K562 (cell line): ENCODE measurements around the gene CBX8. TPM values are rescaled to one million over a fixed set of nuclear protein-coding genes. Genes with fewer than 3 reads are reported as not detected.
A peak's percentile ranks its signal among the peaks of the same experiment; 100 is the strongest.

Source experiments
- ATAC-seq: fragments of 200-7000 bp; cut with Tn5 transposase; 3 replicates; pipeline ENCODE4 v1.9.1; 2020; ENCODE audit warnings: moderate library complexity
- BruUV-seq: library from RNA; stranded (reverse); fragments of 400-500 nt; replicated peaks from 2 replicates; lab custom pipeline; 2021; lab: Mats Ljungman, UMichigan
- CTCF ChIA-PET: fragments of 300-600 bp; formaldehyde crosslinking; extraction: SDS; loops from one replicate; lab custom pipeline; 2021; ENCODE audit warnings: low intra/inter-chr PET ratio; lab: Yijun Ruan, JAX
- POLR2A ChIA-PET: fragments of 300-600, 350-650 bp; sonication (Branson Sonifier 250); formaldehyde crosslinking; extraction: SDS; loops from one replicate; lab custom pipeline; 2021; ENCODE audit warnings: antibody characterized with exemption, inconsistent platforms; lab: Yijun Ruan, JAX
- DNase-seq, 4 experiments: peaks; one replicate each; pipeline versions ENCODE4 v3.0.0 to v3.0.0-alpha.2; 2011 to 2018; ENCODE audit warnings: low spot score in 3 of 4, mixed read lengths in 3 of 4; ENCODE audit errors: extremely low read depth in 1 of 4
- FAIRE-seq: peaks from 2 replicates; lab custom pipeline; 2011; peaks lifted over from hg19 to GRCh38; lab: Jason Lieb, UNC
- H2AFZ ChIP-seq: 2 replicates; pipeline ENCODE4 v1.6.0; 2011; ENCODE audit warnings: low read depth, low read length, control low read depth, inconsistent platforms
- H3K27ac ChIP-seq: fragments of 200-600 bp; 3 replicates; pipeline ENCODE4 v1.8.0; 2011; ENCODE audit warnings: low read depth, mild to moderate bottlenecking, control low read depth, inconsistent platforms, low read length, moderate library complexity, mixed read lengths; ENCODE audit errors: extremely low read depth
- H3K27me3 ChIP-seq, 2 experiments: fragments of 300-600 bp in 1 of 2; 2 replicates in 1 of 2; 3 replicates in 1 of 2; pipeline versions ENCODE4 v1.6.0 to v1.8.0; 2011; ENCODE audit warnings: inconsistent platforms in 2 of 2, low read length in 2 of 2, mild to moderate bottlenecking in 1 of 2, mixed read lengths in 1 of 2, moderate library complexity in 1 of 2; ENCODE audit not compliant: control insufficient read depth in 2 of 2, insufficient read depth in 2 of 2
- H3K36me3 ChIP-seq: fragments of 300-600 bp; 3 replicates; pipeline ENCODE4 v1.8.0; 2011; ENCODE audit warnings: mild to moderate bottlenecking, low read length, inconsistent platforms; ENCODE audit not compliant: control insufficient read depth, insufficient read depth
- H3K4me1 ChIP-seq, 2 experiments: fragments of 200-600 bp in 1 of 2; replicated peaks in 1 of 2; 2 replicates in 1 of 2; 3 replicates in 1 of 2; pipeline versions ENCODE4 v1.5.1 to v1.8.0; 2011; ENCODE audit warnings: inconsistent platforms in 2 of 2, low read length in 2 of 2, mild to moderate bottlenecking in 1 of 2, mixed read lengths in 1 of 2, moderate library complexity in 1 of 2; ENCODE audit not compliant: control insufficient read depth in 2 of 2, insufficient read depth in 2 of 2
- H3K4me2 ChIP-seq: 2 replicates; pipeline ENCODE4 v1.6.1; 2011; ENCODE audit warnings: low read length, control low read depth, inconsistent platforms, mixed read lengths; ENCODE audit not compliant: insufficient read depth
- H3K4me3 ChIP-seq: fragments of 200-600 bp; sonication (generic), shearing (Covaris generic); 2 replicates; pipeline ENCODE4 v1.5.1; 2016; ENCODE audit warnings: control low read depth, inconsistent platforms
- H3K79me2 ChIP-seq: fragments of 200-600 bp; 3 replicates; pipeline ENCODE4 v1.8.0; 2011; ENCODE audit warnings: low read length, inconsistent platforms; ENCODE audit not compliant: control insufficient read depth, insufficient read depth
- H3K9ac ChIP-seq, 2 experiments: 2 replicates each; pipeline versions ENCODE4 v1.6.0 to v1.6.1; 2011; ENCODE audit warnings: low read depth in 2 of 2, low read length in 2 of 2, control low read depth in 1 of 2, inconsistent platforms in 1 of 2, mild to moderate bottlenecking in 1 of 2, mixed read lengths in 1 of 2; ENCODE audit not compliant: insufficient read depth in 1 of 2
- H3K9me1 ChIP-seq: one replicate; pipeline ENCODE4 v1.6.0; 2011; ENCODE audit warnings: inconsistent platforms, mild to moderate bottlenecking, low read length, moderate library complexity; ENCODE audit not compliant: control insufficient read depth, insufficient read depth
- H3K9me3 ChIP-seq: replicated peaks from 2 replicates; pipeline ENCODE4 v1.5.1; 2011; ENCODE audit warnings: low read depth, low read length, inconsistent platforms; ENCODE audit not compliant: control insufficient read depth, insufficient read depth
- H4K20me1 ChIP-seq: replicated peaks from 2 replicates; pipeline ENCODE4 v1.6.1; 2011; ENCODE audit warnings: low read length, inconsistent platforms, mixed read lengths; ENCODE audit not compliant: control insufficient read depth, insufficient read depth
- ATF1 ChIP-seq, 2 experiments: fragments of 450-650 bp in 1 of 2; IDR thresholded peaks; 2 replicates each; pipeline ENCODE4 v1.6.1; 2016; ENCODE audit warnings: missing compliant biosample characterization in 1 of 2, missing genetic modification characterization in 1 of 2
- CBFA2T3 ChIP-seq: fragments of 450-650 bp; IDR thresholded peaks from 2 replicates; pipeline ENCODE4 v1.6.1; 2017
- DDX20 ChIP-seq: fragments of 450-650 bp; IDR thresholded peaks from 2 replicates; pipeline ENCODE4 v1.6.1; 2016; ENCODE audit warnings: missing genetic modification characterization, low read depth, mild to moderate bottlenecking, missing compliant biosample characterization, moderate library complexity
- FOXA1 ChIP-seq: fragments of 450-650 bp; IDR thresholded peaks from 2 replicates; pipeline ENCODE4 v1.6.1; 2016; ENCODE audit warnings: mild to moderate bottlenecking, borderline replicate concordance
- HDAC2 ChIP-seq: fragments of 450-650 bp; IDR thresholded peaks from 2 replicates; pipeline ENCODE4 v1.6.1; 2016; ENCODE audit warnings: mild to moderate bottlenecking
- MCM7 ChIP-seq, 2 experiments: fragments of 450-650 bp; IDR thresholded peaks; 2 replicates each; pipeline ENCODE4 v1.6.1; 2016 to 2018
- MECOM ChIP-seq: fragments of 250-450 bp; sonication (Bioruptor Pico); IDR thresholded peaks from 2 replicates; pipeline ENCODE4 v1.8.0; 2022; ENCODE audit warnings: inconsistent platforms
- NFE2 ChIP-seq: IDR thresholded peaks from 2 replicates; pipeline ENCODE4 v1.6.1; 2014; ENCODE audit warnings: antibody characterized with exemption, low read depth
- NR2C2 ChIP-seq, 2 experiments: fragments of 200-800 bp in 1 of 2; sonication (Bioruptor generic) in 1 of 2; sonication (generic) in 1 of 2; formaldehyde crosslinking in 1 of 2; IDR thresholded peaks; 2 replicates each; pipeline versions ENCODE4 v1.6.1 to v1.8.0; 2016 to 2022; ENCODE audit warnings: mild to moderate bottlenecking in 1 of 2, missing compliant biosample characterization in 1 of 2, missing genetic modification characterization in 1 of 2, missing genetic modification reagents in 1 of 2
- NR3C1 ChIP-seq: sonication (generic); formaldehyde crosslinking; IDR thresholded peaks from 2 replicates; pipeline ENCODE4 v1.8.1; 2022; ENCODE audit warnings: missing genetic modification reagents
- SIN3A ChIP-seq, 2 experiments: fragments of 150-350 bp in 1 of 2; IDR thresholded peaks; 2 replicates each; pipeline ENCODE4 v1.6.1; 2011 to 2016; ENCODE audit warnings: borderline replicate concordance in 2 of 2, low read depth in 2 of 2, low read length in 2 of 2, mild to moderate bottlenecking in 2 of 2, moderate library complexity in 2 of 2; ENCODE audit not compliant: control insufficient read depth in 1 of 2
- TFE3 ChIP-seq: fragments of 450-650 bp; formaldehyde crosslinking; IDR thresholded peaks from 2 replicates; pipeline ENCODE4 v1.4.0; 2020; ENCODE audit warnings: mild to moderate bottlenecking, mixed read lengths
- YBX1 ChIP-seq: fragments of 450-650 bp; IDR thresholded peaks from 2 replicates; pipeline ENCODE4 v1.7.1; 2016; ENCODE audit warnings: mild to moderate bottlenecking
- ZBTB7A ChIP-seq: IDR thresholded peaks from 2 replicates; pipeline ENCODE4 v1.6.1; 2011; ENCODE audit warnings: low read depth, mild to moderate bottlenecking, low read length, moderate library complexity, borderline replicate concordance; ENCODE audit not compliant: control insufficient read depth
- ZNF165 ChIP-seq: fragments of 250-450 bp; sonication (Bioruptor Pico); IDR thresholded peaks from 2 replicates; pipeline ENCODE4 v1.4.0; 2020; ENCODE audit warnings: borderline replicate concordance
- ZNF551 ChIP-seq: fragments of 250-450 bp; sonication (Bioruptor Pico); IDR thresholded peaks from 2 replicates; pipeline ENCODE4 v1.5.0; 2021; ENCODE audit warnings: mild to moderate bottlenecking, moderate library complexity
- ZNF589 ChIP-seq: fragments of 200-800 bp; sonication (Bioruptor generic); IDR thresholded peaks from 2 replicates; pipeline ENCODE4 v1.6.1; 2016; ENCODE audit warnings: low read depth, missing genetic modification characterization, missing compliant biosample characterization
- ZNF639 ChIP-seq, 2 experiments: fragments of 200-800 bp in 1 of 2; sonication (Bioruptor generic) in 1 of 2; sonication (generic) in 1 of 2; formaldehyde crosslinking in 1 of 2; IDR thresholded peaks in 1 of 2; conservative IDR thresholded peaks in 1 of 2; 2 replicates each; pipeline versions ENCODE4 v1.5.0 to v1.6.1; 2016 to 2020; ENCODE audit warnings: missing compliant biosample characterization in 1 of 2, missing genetic modification characterization in 1 of 2, missing genetic modification reagents in 1 of 2
- ZNF668 ChIP-seq: fragments of 250-450 bp; sonication (Bioruptor Pico); IDR thresholded peaks from 2 replicates; pipeline ENCODE4 v1.8.0; 2022; ENCODE audit warnings: mild to moderate bottlenecking, inconsistent platforms
- WGBS: fragments of 100-300 bp; shearing (Covaris generic); methylation state at CpG from one replicate; pipeline ENCODE4 v1.1.6; 2016; ENCODE audit warnings: low coverage, mixed read lengths; ENCODE audit not compliant: insufficient coverage; ENCODE audit errors: missing lambda C conversion rate; 5-methylcytosine and 5-hydroxymethylcytosine counted together
- in situ Hi-C: fragments of 300-500 bp; cut with MboI; formaldehyde crosslinking; loops from 4 replicates; pipeline ENCODE4 v1.15.0; 2018; ENCODE audit warnings: inconsistent platforms, mixed read lengths
- intact Hi-C: fragments of 100-400 bp; cut with micrococcal nuclease; formaldehyde crosslinking; loops from 2 replicates; pipeline ENCODE4 v1.14.2; 2022
- polyA plus RNA-seq, 8 experiments: library from polyadenylated mRNA; depleted of rRNA in 4 of 8; stranded (reverse) in 5 of 8; unstranded in 3 of 8; fragments of >200 nt; fragmentation: Nextera tagmentation in 2 of 8; fragmentation: Illumina TruSeq in 1 of 8; extraction: Ambion mirVana in 2 of 8; extraction: Trizol in 1 of 8; gene quantifications; 2 replicates each; pipeline versions ENCODE4 v1.2.1 to v1.2.3, GENCODE V29; 2011 to 2014; ENCODE audit warnings: inconsistent platforms in 1 of 8, missing spikeins in 1 of 8
- total RNA-seq, 7 experiments: library from RNA; depleted of rRNA in 6 of 7; stranded (reverse); fragments of >200 nt in 6 of 7; fragmentation: Illumina TruSeq in 2 of 7; extraction: Trizol in 2 of 7; gene quantifications; 2 replicates each; pipeline versions ENCODE4 v1.2.1 to v1.2.3, GENCODE V29; 2011 to 2021; ENCODE audit warnings: low replicate concordance in 1 of 7

The CBX8 gene
- total and polyA plus RNA-seq, 9 of the 15 experiments (the other 6 are each of a cell fraction or from before 2014, with no cell fraction given), result 0.08 to 11.9 (median 2.6) TPM

- WGBS, result 21% methylated on average over 50 of the region's 83 CpGs
- H3K9ac ChIP-seq, result peak overlapping the region; percentile 86 to 93
- DNase-seq, result peak; percentile 43 to 75 (median 48)
- peaks cover 38% of the 10 kb centered on the region; the same call in 1 of the 3 replicates for H3K36me3 ChIP-seq
- no peak for FAIRE-seq
- H3K4me1 ChIP-seq, result peaks cover 55 to 87% of the 10 kb centered on the region in 2 experiments
- peak overlapping the region; percentile 99 for H3K27ac ChIP-seq
- peak overlapping the region; percentile 65 for H3K4me2 ChIP-seq
- intact Hi-C loops, result loop anchor here (2.0 to 10.0 kb wide), 2 partner anchors 23 to 89 kb away; no protein-coding TSS in a partner anchor
- CTCF ChIA-PET, result interaction anchor here (0.8 to 1.9 kb wide), 2 partner anchors 23 to 44 kb away, joined by 3 to 8 read pairs; no protein-coding TSS in a partner anchor
- no peaks in the 10 kb centered on the region for H3K9me3 ChIP-seq
- H3K27me3 ChIP-seq, result no peaks in the 10 kb centered on the region
- peak; percentile 1 for ATAC-seq
- peaks cover 78% of the 10 kb centered on the region for H3K79me2 ChIP-seq
- H3K4me3 ChIP-seq, result peak overlapping the region; percentile 44
- peaks cover 21% of the 10 kb centered on the region for H4K20me1 ChIP-seq
- in situ Hi-C loops, result no loop called here
- peaks cover 4% of the 10 kb centered on the region for H3K9me1 ChIP-seq
- POLR2A ChIA-PET, result interaction anchor here (1.5 to 17.8 kb wide), 5 partner anchors 8 to 37 kb away, joined by 9 to 386 read pairs (median 10); partner anchors contain the start of gene CBX8
- BruUV-seq, result no TSS peak
- peak overlapping the region; percentile 17; the same call in 1 of the 2 replicates for H2AFZ ChIP-seq
- TF ChIP-seq MCM7 (IDR thresholded peaks at IDR 0.05), result no peak
- no peak for TF ChIP-seq TFE3 (CRISPR knock-in tag)
- TF ChIP-seq NR3C1 (CRISPR knock-in tag), result no peak
- no peak for TF ChIP-seq NR2C2 (CRISPR knock-in tag; IDR thresholded peaks at IDR 0.05)
- TF ChIP-seq NR2C2 (tag; IDR thresholded peaks at IDR 0.05), result no peak
- TF ChIP-seq SIN3A (IDR thresholded peaks at IDR 0.05; ENCODE audit: borderline replicate concordance in 2 of 2, control insufficient read depth in 1 of 2, low read depth in 2 of 2, low read length in 2 of 2), result no peak; a peak in 1 of 4 replicates
- no peak for TF ChIP-seq ZNF639 (CRISPR knock-in tag; conservative IDR thresholded peaks at IDR 0.05 in 1 of 2, IDR thresholded peaks at IDR 0.05 in 1 of 2)
- TF ChIP-seq DDX20 (tag), result no peak
- no peak for TF ChIP-seq YBX1
- peak; percentile 13; the same call in 1 of the 2 replicates for TF ChIP-seq ZBTB7A
- no peak for TF ChIP-seq ZNF551 (CRISPR knock-in tag)
- TF ChIP-seq CBFA2T3, result no peak
- TF ChIP-seq FOXA1, result no peak
- no peak for TF ChIP-seq MECOM (CRISPR knock-in tag)
- TF ChIP-seq ZNF589 (CRISPR knock-in tag), result no peak
- no peak for TF ChIP-seq ZNF668 (CRISPR knock-in tag)
- TF ChIP-seq NFE2, result no peak
- TF ChIP-seq HDAC2, result no peak
- TF ChIP-seq ATF1 (CRISPR knock-in tag; IDR thresholded peaks at IDR 0.05), result no peak
- peak; percentile 70 for TF ChIP-seq ATF1 (tag; IDR thresholded peaks at IDR 0.05)
- TF ChIP-seq ZNF165 (CRISPR knock-in tag), result no peak
Measured at GRCh38 chr17:79833744-79834564, 37.1 kb upstream of the CBX8 start.
